Skeletal muscle cell (primary cell): Measurements from ENCODE around the gene IFNL2.
"Not testable (repeated sequence)": the region's sequence is repeated elsewhere in the genome, so short reads cannot be mapped to it uniquely, and the experiment has no call there.

Experiments used
- DNase-seq: peaks from one replicate; pipeline ENCODE4 v3.0.0-alpha.2; 2010; ENCODE audit warnings: low read depth
- H3K4me3 ChIP-seq: 2 replicates; pipeline ENCODE4 v1.5.1; 2011; ENCODE audit warnings: low read depth, mild to moderate bottlenecking, control low read depth, low read length, moderate library complexity

Gene IFNL2

DNA sequence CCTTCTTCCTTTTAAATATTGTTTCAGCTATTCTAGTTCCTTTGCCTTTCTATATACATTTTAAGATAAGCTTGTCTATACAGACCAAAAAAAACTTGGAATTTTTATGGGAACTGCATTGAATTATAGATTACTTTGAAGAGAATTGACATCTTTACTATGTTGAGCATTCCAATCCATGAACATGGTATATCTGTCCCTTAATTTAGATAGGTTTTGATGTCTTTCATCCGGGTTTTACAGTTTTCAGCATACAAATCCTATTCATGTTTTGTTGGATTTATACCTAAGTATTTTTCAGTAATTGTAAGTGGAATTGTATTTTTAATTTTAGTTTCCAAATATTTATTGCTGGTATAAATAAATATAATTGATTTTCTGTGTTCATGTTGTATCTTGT, 15.8 kb downstream of the IFNL2 start:
- no peak overlapping the region for H3K4me3 ChIP-seq
- DNase-seq = no peak

DNA sequence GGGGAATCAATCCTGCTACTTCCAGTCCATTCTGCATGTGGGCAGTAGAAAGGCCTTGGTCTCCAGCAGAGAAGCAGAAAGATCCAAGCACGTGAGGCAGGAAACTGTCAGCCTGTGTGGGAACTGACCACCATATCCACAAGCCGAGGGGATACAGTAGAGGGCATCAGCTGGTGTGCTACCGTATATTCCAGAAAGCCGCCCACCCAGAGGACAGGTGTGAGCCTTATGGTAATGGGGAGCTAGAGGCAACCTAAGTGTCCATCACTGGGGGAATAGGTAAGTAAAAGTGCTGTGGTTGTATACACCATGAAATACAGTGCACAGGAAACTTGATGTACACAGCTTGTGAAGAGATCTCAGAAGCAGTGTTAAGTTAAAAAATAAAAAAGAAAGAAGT, 25.2 kb downstream of the IFNL2 start:
- no peak overlapping the region for H3K4me3 ChIP-seq
- no peak for DNase-seq

- no peak within 1 kb of the TSS for H3K4me3 ChIP-seq
- DNase-seq = no peak
Measured at GRCh38 chr19:39296055-39296645, 28.0 kb downstream of the IFNL2 start, which contains the start of gene IFNL1. IFNL1 (plus strand) TSS chr19:39296407; CDS start chr19:39296422, 15 bp downstream.

DNA sequence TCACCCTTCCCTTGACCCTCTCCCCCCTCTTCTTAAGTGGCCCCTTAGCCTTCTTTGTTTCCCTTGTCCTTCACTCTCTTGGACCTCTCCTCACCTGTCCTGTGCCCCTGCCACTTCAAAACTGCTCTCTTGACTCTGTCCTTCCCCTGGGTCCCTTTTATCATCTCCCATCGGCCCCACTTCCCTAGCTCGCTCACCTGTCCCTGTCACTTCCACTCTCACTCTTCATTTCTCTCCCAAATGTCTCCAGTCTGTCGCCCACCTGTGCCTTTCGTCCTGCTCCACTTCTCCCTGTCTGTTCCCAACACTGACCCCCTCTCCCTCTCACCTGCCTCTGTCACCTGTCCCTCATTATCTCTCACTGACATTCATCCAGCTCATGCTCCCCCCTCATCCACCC, 28.7 kb downstream of the IFNL2 start:
- H3K4me3 ChIP-seq = no peak overlapping the region
- DNase-seq = no peak

DNA sequence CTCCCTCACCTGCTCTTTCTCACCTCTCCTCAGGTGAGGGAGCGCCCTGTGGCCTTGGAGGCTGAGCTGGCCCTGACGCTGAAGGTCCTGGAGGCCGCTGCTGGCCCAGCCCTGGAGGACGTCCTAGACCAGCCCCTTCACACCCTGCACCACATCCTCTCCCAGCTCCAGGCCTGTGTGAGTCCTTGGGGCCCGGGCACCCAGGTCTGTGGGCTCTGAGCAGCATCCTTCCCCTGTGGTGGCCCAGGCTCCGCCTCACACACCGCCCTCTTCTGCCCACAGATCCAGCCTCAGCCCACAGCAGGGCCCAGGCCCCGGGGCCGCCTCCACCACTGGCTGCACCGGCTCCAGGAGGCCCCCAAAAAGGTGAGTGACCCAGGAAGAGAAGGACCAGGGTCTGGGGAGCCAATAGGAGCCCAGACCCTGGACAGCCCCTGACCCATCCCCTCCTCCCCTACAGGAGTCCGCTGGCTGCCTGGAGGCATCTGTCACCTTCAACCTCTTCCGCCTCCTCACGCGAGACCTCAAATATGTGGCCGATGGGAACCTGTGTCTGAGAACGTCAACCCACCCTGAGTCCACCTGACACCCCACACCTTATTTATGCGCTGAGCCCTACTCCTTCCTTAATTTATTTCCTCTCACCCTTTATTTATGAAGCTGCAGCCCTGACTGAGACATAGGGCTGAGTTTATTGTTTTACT, 29.9 kb downstream of the IFNL2 start:
- DNase-seq = no peak
- no peak overlapping the region for H3K4me3 ChIP-seq

DNA sequence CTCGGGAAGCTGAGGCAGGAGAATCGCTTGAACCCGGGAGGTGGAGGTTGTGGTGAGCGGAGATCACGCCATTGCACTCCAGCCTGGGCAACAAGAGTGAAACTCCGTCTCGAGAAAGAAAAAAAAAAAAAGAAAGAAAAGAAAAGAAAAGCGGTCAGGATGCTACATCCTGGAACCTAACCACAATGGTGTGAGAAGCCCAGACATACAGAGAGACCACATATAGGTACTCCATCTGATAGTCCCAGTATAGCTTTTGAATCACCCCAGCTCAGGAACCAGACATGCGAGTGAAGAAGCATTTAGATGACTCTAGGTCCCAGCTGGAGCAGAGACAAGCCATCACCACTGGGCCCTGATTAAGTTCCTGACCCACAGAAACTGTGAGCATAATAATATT, 31.2 kb downstream of the IFNL2 start:
- no peak overlapping the region for H3K4me3 ChIP-seq
- no peak for DNase-seq

DNA sequence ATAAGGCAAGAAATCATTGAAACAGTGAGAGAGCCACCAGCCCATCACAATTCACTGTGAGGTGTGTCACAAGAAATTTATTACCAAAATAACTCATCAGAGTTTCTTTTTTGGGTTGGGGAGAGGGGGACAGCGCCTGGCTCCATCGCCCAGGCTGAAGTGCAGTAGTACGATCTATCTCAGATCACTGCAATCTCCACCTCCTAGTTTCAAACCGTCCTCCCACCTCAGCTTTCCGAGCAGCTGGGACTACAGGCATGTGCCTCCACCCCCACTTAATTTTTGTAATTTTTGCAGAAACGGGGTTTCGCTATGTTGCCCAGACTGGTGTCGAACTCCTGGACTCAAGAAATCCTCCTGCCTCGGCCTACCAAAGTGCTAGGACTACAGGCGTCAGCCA, 31.6 kb downstream of the IFNL2 start:
- no peak overlapping the region for H3K4me3 ChIP-seq
- no peak for DNase-seq

- no peak for DNase-seq
- H3K4me3 ChIP-seq = no peak overlapping the region
Measured at GRCh38 chr19:39301021-39301420, 32.8 kb downstream of the IFNL2 start.

- no peak for DNase-seq
- H3K4me3 ChIP-seq = no peak overlapping the region
Measured at GRCh38 chr19:39301562-39301961, 33.4 kb downstream of the IFNL2 start.

DNA sequence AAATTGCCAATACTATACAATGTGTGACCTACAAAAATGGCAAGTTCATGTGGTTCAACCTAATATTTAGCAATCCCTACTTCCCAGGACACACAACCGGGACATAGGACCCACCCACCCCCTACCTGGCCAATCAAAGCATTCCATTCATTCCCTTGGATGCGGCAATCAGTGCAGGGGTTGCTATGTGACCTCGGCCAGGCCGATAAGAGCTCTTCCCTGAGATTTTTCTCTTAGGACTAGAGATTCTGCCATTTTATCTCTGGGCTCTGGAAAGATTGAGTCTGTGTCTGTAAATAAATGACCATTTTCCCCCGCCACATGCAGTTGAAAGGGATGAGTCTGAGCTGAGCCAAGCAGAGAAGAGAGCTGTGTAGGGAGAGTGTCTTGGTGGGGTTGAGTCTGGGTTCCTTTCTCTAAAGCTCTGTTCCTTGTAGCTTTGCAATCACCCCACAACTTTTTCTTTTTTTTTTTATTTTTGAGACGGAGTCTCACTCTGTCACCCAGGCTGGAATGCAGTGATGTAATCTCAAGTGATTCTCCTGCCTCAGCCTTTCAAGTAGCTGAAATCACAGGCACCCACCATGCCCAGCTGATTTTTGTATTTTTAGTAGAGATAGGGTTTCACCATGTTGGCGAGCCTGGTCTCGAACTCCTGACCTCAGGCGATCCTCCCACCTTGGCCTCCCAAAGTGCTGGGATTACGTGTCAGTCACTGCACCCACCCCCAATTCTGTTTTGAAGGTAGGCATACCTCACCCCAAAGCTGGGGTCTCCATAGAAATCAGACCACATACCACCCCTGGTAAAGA, 35.4 kb downstream of the IFNL2 start:
- no peak for DNase-seq
- H3K4me3 ChIP-seq = no peak overlapping the region

DNA sequence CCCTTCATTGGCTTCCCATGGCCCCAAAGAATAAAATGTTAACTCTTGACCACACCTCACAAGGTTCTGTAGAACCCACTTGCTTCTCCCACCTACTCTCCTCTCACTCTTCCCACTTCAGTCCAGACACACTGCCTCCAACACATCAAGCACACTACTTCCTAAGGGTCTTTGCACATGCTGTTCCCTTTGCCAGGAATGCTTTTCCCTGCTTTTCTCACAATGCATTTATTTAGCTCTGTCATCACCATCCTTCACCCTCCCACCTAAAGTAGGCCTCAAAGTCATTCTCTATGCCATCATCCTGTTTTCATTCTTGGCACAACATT, 36.0 kb downstream of the IFNL2 start:
- no peak overlapping the region for H3K4me3 ChIP-seq
- no peak for DNase-seq

DNA sequence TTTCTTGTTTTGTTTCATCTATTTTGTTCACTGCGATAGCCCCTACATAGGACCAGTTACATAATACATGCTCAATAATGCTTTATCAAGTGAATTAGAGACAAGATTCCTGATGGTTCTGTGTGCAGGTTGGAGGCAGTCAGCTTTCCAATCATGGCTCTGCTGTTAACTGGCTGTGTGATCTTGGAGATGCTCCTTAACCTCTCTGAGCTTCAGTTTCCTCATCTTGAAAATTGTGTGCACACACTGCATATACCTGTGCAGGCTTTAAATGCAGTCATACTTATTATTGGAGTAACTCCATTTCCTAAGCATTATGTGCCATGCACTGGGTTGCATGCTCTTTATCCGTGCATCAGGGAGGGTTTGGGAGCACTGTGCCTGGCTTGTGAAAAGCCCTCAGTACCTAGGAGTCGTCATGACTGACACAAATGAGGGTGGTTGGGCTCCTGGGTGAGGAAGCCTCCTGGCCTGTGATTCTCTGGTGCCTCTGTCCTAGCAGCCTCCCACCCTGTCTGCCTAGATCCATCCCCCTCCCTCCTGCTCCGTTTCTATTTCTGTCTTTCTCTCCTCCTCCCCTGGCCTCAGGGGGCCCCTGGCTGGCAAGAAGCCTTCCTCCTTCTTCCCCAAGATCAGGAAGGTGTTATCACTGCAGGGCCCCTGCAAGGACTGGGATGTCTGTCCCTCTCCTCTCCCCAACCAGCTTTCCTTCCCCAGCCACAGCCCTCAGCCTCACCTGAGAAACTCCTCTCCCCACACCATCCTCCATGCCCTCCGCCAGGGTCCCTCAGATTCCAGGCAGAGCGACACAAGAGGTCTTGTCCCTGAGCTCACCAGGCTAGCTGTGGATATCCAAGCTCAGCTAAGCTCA, 36.7 kb downstream of the IFNL2 start:
- DNase-seq = no peak
- no peak overlapping the region for H3K4me3 ChIP-seq

GRCh38 chr19:39306075-39306474, 37.9 kb downstream of the IFNL2 start:
- DNase-seq = no peak
- no peak overlapping the region for H3K4me3 ChIP-seq

- peak overlapping the region; percentile 36 for H3K4me3 ChIP-seq
- no peak for DNase-seq
Measured at GRCh38 chr19:39307046-39307821, 39.0 kb downstream of the IFNL2 start.

- no peak overlapping the region for H3K4me3 ChIP-seq
- no peak for DNase-seq
Measured at GRCh38 chr19:39307822-39308530, 39.8 kb downstream of the IFNL2 start.

- DNase-seq = no peak
- no peak overlapping the region for H3K4me3 ChIP-seq
Measured at GRCh38 chr19:39308531-39309304, 40.5 kb downstream of the IFNL2 start.

DNA sequence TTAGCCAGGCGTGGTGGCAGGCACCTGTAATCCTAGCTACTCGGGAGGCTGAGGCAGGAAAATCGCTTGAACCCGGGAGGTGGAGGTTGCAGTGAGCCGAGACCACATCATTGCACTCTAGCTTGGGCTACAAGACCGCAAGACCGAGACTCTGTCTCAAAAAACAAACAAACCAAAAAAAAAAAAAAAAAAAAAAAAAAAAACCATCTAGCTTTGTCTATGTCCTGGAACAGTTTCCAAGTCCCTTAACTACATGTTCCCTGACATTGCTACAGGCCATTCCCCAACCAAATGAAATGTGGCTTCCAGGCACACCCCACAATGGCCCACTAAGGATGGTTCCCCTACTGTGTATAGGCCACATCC, 41.1 kb downstream of the IFNL2 start:
- not testable (repeated sequence) for DNase-seq, H3K4me3 ChIP-seq
